Upper lobe of right lung (tissue), 1 donor: Measurements from ENCODE around the gene GALNT7. TPM values are rescaled to one million over a fixed set of nuclear protein-coding genes. Genes with fewer than 3 reads are reported as not detected.

ENCODE experiments used
- ATAC-seq: fragments of 200-7000 bp; cut with Tn5 transposase; one replicate; pipeline ENCODE4 v1.9.1; 2020; ENCODE audit warnings: mild to moderate bottlenecking, moderate library complexity
- DNase-seq: peaks from one replicate; pipeline ENCODE4 v3.0.0-alpha.2; 2020
- H3K27ac ChIP-seq: fragments of 200-600 bp; one replicate; pipeline ENCODE4 v1.8.0; 2022
- H3K27me3 ChIP-seq: fragments of 200-600 bp; one replicate; pipeline ENCODE4 v1.8.0; 2022; ENCODE audit warnings: mild to moderate bottlenecking
- H3K36me3 ChIP-seq: fragments of 200-600 bp; one replicate; pipeline ENCODE4 v1.8.0; 2022
- H3K4me1 ChIP-seq: fragments of 200-600 bp; one replicate; pipeline ENCODE4 v1.8.0; 2022
- H3K4me3 ChIP-seq: fragments of 200-600 bp; one replicate; pipeline ENCODE4 v1.8.0; 2022; ENCODE audit warnings: mild to moderate bottlenecking
- H3K9me3 ChIP-seq: fragments of 200-600 bp; one replicate; pipeline ENCODE4 v1.8.0; 2022
- CTCF ChIP-seq: fragments of 200-600 bp; IDR thresholded peaks from one replicate; pipeline ENCODE4 v1.8.0; 2022; ENCODE audit warnings: antibody characterized with exemption
- intact Hi-C: fragments of 100-400 bp; cut with DNase I; formaldehyde crosslinking; loops from one replicate; pipeline ENCODE4 v1.11.0; 2022
- microRNA-seq: library from miRNA; unstranded; fragments of <30 nt; microRNA quantifications from one replicate; pipeline ENCODE4 v1.2.0, GENCODE V29; 2020; ENCODE audit warnings: borderline microRNAs expressed
- total RNA-seq: library from RNA; stranded (reverse); fragmentation: NEBNext Ultra II Directional; extraction: Animal tissue kit (Norgen Biotek cat#: 25700); gene quantifications from one replicate; pipeline ENCODE4 v1.2.1, GENCODE V29; 2021
- donor health status: DM: no; HTN: yes; CAD: no; lungs with severe emphysema.

The GALNT7 gene
- total RNA-seq, 1 donor from 2014 or later, result 22.3 TPM

GRCh38 chr4:173367285-173367684 is 198.7 kb downstream of the GALNT7 start:
- no peaks in the 10 kb centered on the region for H3K4me1 ChIP-seq
- ATAC-seq (no peak), DNase-seq (no peak)
- intact Hi-C loops, result no loop called here
- H3K27ac ChIP-seq, result no peak overlapping the region
- no peak overlapping the region for H3K4me3 ChIP-seq
- no peaks in the 10 kb centered on the region for H3K9me3 ChIP-seq
- no peaks in the 10 kb centered on the region for H3K27me3 ChIP-seq
- no peak for TF ChIP-seq CTCF
- no peaks in the 10 kb centered on the region for H3K36me3 ChIP-seq

- Histone ChIP-seq H3K4me3 (no peak overlapping the region), H3K27me3 (no peaks in the 10 kb centered on the region), H3K27ac (no peak overlapping the region), H3K4me1 (no peaks in the 10 kb centered on the region), H3K9me3 (no peaks in the 10 kb centered on the region), H3K36me3 (no peaks in the 10 kb centered on the region)
- TF ChIP-seq CTCF, result no peak
- intact Hi-C loops, result no loop called here
- ATAC-seq, result no peak
- DNase-seq, result no peak
These were observed 199.3 kb downstream of the GALNT7 start for GRCh38 chr4:173367946-173368345.

GRCh38 chr4:173370130-173370476 is 201.5 kb downstream of the GALNT7 start:
- intact Hi-C loops, result no loop called here
- peak; percentile 78 for DNase-seq

GRCh38 chr4:173370477-173371291 is 202.1 kb downstream of the GALNT7 start, which contains the start of gene SAP30:
Gene SAP30 (plus strand): TSS chr4:173370954. CDS start chr4:173371183, 229 bp downstream.
- no peak for TF ChIP-seq CTCF
- ATAC-seq, result peak; percentile 96
- intact Hi-C loops, result no loop called here
- H3K9me3 ChIP-seq, result no peaks in the 10 kb centered on the region
- H3K36me3 ChIP-seq, result no peaks in the 10 kb centered on the region
- H3K4me1 ChIP-seq, result no peaks in the 10 kb centered on the region
- no peaks in the 10 kb centered on the region for H3K27me3 ChIP-seq
- DNase-seq, result peak; percentile 99
- peak within 1 kb of the TSS; percentile 87 for H3K4me3 ChIP-seq
- peak within 1 kb of the TSS; percentile 95 for H3K27ac ChIP-seq

More at GRCh38 chr4:173370130-173370476, 201.5 kb downstream of the GALNT7 start:
- peak; percentile 1 for ATAC-seq
- H3K36me3 ChIP-seq, result no peaks in the 10 kb centered on the region
- no peaks in the 10 kb centered on the region for H3K27me3 ChIP-seq
- H3K27ac ChIP-seq, result peak overlapping the region; percentile 95
- H3K4me1 ChIP-seq, result no peaks in the 10 kb centered on the region
- TF ChIP-seq CTCF, result no peak
- peak overlapping the region; percentile 87 for H3K4me3 ChIP-seq
- no peaks in the 10 kb centered on the region for H3K9me3 ChIP-seq

GRCh38 chr4:173371292-173372192 is 202.9 kb downstream of the GALNT7 start:
- Histone ChIP-seq H3K27ac (peak overlapping the region; percentile 80), H3K4me1 (no peaks in the 10 kb centered on the region), H3K9me3 (no peaks in the 10 kb centered on the region), H3K36me3 (no peaks in the 10 kb centered on the region), H3K4me3 (peak overlapping the region; percentile 87), H3K27me3 (no peaks in the 10 kb centered on the region)
- intact Hi-C loops, result no loop called here
- peak; percentile 84 for DNase-seq
- TF ChIP-seq CTCF, result no peak
- ATAC-seq, result peak; percentile 21

Small RNAs within 50 kb of the gene (microRNA-seq; reads per million reads assigned to microRNA genes)
- 0.50 reads per million for gene MIR548T

Other genes with a start within 250 kb of the GALNT7 start
- 43.4 TPM for gene HMGB2, start 165.5 kb downstream of the GALNT7 start, total RNA-seq
- gene SAP30, start 202.1 kb downstream of the GALNT7 start, total RNA-seq, result 15.3 TPM
- gene SCRG1, start 230.3 kb downstream of the GALNT7 start, total RNA-seq, result not detected